Memory B cell (primary cell): Measurements from ENCODE around the gene ITLN2.
"Not testable (repeated sequence)": the region's sequence is repeated elsewhere in the genome, so short reads cannot be mapped to it uniquely, and the experiment has no call there.

Experiments
- ATAC-seq: fragments of 150-1000 bp; cut with Tn5 transposase; 2 replicates; pipeline ENCODE4 v1.10.0; 2021; ENCODE audit warnings: low read depth, mild to moderate bottlenecking, moderate library complexity
- DNase-seq, 2 donors: peaks; one replicate each; pipeline ENCODE4 v3.0.0; 2022; ENCODE audit warnings: low spot score in 2 of 2
- H3K27ac Mint-ChIP-seq: one replicate; pipeline ENCODE4 v1.8.0; 2022; ENCODE audit warnings: mild to moderate bottlenecking, moderate library complexity, mixed read lengths
- H3K27me3 Mint-ChIP-seq: one replicate; pipeline ENCODE4 v1.8.0; 2022; ENCODE audit warnings: mixed read lengths
- H3K36me3 Mint-ChIP-seq: one replicate; pipeline ENCODE4 v1.8.0; 2022; ENCODE audit warnings: mild to moderate bottlenecking, mixed read lengths
- H3K4me1 Mint-ChIP-seq: one replicate; pipeline ENCODE4 v1.8.0; 2022; ENCODE audit warnings: mixed read lengths
- H3K4me3 Mint-ChIP-seq: one replicate; pipeline ENCODE4 v1.8.0; 2022; ENCODE audit warnings: mild to moderate bottlenecking, moderate library complexity, mixed read lengths
- H3K9me3 Mint-ChIP-seq: one replicate; pipeline ENCODE4 v1.8.0; 2022; ENCODE audit warnings: mixed read lengths

The ITLN2 gene

DNA sequence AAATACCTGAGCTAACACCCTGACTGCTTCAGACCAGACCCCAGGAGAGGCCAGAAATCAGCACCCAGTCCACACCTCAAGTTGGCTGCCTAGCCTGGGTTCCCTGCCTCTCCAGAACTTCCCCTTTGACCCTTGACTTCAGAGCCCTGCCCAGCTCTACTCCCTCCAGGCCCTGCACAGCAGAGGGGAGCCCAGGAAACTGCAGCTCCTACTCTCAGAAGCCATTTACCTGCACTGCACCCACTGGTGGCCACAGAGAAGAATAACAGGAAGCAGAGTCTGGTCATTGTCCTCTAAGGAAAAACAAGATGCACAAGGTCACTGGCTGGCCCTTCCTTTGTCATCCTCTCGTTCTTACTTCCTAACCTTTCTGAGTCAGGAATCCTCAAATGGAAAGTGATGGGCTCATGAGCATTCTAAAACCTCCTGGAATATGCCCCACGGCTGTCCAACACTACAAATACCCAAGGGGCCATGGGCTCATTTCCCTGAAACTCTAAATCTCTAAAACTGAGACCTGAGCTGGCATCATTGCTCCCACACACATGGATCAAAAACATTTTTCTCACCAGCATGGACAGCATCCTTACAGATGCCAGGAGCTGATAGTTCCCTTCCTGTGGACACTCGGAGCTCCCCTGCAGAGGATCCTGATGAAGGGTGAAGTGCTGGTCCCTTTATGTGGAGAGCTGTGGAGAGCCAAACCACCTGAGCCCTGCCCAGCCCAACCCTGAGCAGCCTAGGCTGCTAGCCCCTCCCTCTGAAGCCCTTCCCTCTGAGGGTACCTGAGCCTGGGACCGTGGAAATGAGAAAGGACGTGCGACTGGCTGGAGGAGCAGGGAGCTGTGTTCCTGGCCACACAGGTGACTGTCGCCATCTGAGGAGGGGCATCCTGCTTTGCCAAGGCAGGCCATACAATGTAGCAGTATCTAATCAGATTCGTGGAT is at the start of gene ITLN2:
Gene ITLN2, minus strand, starts transcription at position 652 of the 947 bp plus-strand sequence. Its CDS starts 68 bp downstream, at position 584.
- Mint-ChIP-seq H3K4me3 (no peak within 1 kb of the TSS), H3K27me3 (no peaks in the 10 kb centered on the region), H3K36me3 (no peaks in the 10 kb centered on the region), H3K27ac (no peak within 1 kb of the TSS), H3K4me1 (peaks cover 8% of the 10 kb centered on the region), H3K9me3 (no peaks in the 10 kb centered on the region)
- ATAC-seq, result peak; percentile 61
- peak; percentile 31 to 50 for DNase-seq

DNA sequence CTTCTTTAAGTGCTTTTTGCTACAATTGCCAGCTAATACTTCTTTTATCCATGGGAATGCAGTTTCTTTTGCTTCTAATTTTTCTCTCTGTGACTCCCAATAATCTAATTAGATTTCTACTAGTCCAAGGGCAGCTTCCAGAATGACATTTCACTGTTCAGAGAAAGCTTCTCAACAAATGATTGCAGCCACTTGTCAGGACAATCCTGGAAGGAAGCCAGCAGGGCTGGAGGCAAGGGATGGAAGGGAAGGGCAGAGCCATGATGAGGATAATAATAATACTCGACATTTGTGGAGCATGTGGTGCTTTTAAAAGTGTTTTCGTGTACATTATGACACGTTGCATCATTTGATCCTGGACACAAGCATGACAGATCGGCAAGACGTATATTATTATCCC is 46.9 kb upstream of the ITLN2 start:
- no peaks in the 10 kb centered on the region for H3K9me3 Mint-ChIP-seq

DNA sequence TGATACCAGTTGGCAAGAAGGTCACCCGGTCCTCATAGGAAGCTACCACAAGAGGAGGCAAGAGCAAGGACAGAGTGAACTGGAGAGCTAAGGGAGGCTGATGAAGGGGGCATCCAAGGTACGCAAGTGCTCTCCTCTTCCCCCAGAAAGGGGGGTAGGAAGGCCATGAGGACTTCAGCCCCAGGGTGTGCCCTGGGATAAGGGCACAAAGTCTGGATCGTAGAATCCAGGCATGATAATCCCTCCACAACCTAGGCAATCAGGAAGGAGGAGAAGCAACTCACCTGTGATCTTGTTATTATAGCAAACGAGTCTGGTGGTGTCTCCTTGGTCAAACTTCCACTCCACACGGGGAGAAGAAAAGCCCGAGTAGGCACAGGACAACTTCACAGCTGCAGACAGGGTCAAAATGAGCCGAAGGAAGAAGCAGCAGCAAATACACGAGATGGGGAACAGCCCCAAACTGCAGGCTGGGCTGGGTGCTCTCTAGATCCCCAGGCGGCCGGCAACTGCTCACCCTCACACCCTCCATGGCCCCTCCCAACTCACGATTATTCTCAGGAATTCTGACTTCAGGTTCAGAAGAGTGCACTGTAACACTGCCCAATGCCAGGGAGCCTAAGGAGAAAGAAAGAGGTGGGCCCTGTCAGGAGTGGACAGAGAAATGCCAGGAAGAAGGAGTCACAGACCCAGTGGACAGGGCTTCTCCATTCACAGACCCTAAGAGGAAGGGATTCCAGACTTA is 46.3 kb upstream of the ITLN2 start:
- peaks cover 13% of the 10 kb centered on the region for H3K36me3 Mint-ChIP-seq
- no peaks in the 10 kb centered on the region for H3K27me3 Mint-ChIP-seq
- H3K4me3 Mint-ChIP-seq, result no peak overlapping the region
- ATAC-seq (no peak), DNase-seq (no peak)
- H3K4me1 Mint-ChIP-seq, result peaks cover 5% of the 10 kb centered on the region
- H3K27ac Mint-ChIP-seq, result no peak overlapping the region
- no peaks in the 10 kb centered on the region for H3K9me3 Mint-ChIP-seq

More for the DNA sequence above, 46.9 kb upstream of the ITLN2 start:
- Mint-ChIP-seq H3K4me3 (no peak overlapping the region), H3K27me3 (no peaks in the 10 kb centered on the region), H3K36me3 (peaks cover 13% of the 10 kb centered on the region), H3K27ac (no peak overlapping the region), H3K4me1 (peaks cover 7% of the 10 kb centered on the region)
- no peak for DNase-seq
- ATAC-seq, result no peak

DNA sequence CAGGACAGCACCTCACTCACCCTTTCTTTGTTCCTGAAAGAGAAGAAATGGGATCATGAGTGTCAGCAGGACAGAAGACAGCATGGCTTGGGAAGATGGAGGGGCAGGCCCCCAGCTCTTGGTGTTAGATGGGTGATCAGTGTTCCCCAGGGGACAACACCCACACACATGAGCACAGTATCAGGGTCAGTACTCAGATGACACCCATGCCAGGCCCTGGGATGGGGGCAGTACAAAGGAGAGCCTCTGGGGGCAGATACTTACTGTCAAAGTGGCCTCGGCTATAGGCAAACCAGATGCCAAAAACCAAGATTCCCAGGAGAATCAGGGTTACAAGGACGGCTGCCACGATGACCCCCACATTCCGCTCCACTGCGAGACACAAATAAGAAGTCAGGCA is 44.8 kb upstream of the ITLN2 start:
- no peak for DNase-seq
- Mint-ChIP-seq H3K36me3 (peaks cover 13% of the 10 kb centered on the region), H3K9me3 (no peaks in the 10 kb centered on the region), H3K4me1 (peaks cover 5% of the 10 kb centered on the region), H3K4me3 (no peak overlapping the region), H3K27me3 (no peaks in the 10 kb centered on the region), H3K27ac (peak overlapping the region; percentile 85)
- no peak for ATAC-seq

DNA sequence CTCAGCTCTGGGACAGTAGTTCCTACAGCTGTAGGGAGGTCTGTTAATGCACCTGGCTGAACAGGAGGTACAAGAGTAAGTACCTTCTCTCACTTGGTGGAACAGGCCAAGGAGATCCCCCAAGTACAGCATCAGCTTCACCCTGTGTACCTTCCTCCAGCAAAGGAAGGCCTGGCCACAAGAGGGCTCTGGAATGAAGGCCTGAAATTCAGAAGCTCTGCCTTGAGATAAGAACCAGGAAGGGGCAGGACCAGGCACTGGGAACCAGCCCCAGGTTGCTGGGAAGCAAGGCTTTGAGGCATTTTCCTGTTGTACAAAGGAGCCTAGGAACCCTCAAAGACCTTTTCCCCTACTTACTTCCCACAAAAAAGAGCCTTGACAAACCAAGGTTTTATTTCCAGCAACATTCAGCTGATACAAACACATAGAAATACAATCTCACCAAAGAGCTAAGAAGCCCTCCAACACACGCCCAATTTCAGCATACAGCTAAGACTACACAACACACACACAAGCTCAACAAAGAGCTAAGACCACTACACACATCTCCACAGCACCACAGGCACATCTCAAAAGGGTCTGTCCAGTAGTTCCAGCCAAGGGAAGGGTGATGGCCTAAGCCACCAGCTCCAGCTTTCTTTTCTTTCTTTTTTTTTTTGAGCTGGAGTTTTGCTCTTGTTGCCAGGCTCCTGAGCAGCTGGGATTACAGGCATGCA is 42.9 kb upstream of the ITLN2 start:
- Mint-ChIP-seq H3K36me3 (peaks cover 13% of the 10 kb centered on the region), H3K9me3 (no peaks in the 10 kb centered on the region), H3K4me3 (no peak overlapping the region), H3K4me1 (peaks cover 5% of the 10 kb centered on the region), H3K27me3 (no peaks in the 10 kb centered on the region), H3K27ac (peak overlapping the region; percentile 26)
- ATAC-seq, result peak; percentile 92
- DNase-seq, result peak; percentile 27 to 34

DNA sequence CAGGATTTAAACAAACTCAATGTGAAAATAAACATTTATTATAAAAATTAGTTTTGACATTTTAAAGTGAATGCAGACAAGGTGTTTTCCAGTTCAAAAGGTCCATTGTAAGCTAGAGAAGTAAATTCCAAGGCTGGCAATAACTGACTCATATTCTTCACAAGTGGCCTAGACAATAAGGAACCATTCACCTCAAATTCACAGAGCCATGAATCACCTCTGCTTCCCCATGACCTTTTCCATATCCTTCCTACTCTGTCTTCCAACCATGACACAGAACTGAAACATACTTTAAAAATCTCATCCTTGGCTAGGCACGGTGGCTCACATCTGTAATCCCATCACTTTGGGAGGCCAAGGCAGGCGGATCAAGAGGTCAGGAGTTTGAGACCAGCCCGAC is 41.6 kb upstream of the ITLN2 start:
- H3K9me3 Mint-ChIP-seq, result no peaks in the 10 kb centered on the region
- no peak overlapping the region for H3K4me3 Mint-ChIP-seq
- no peak for DNase-seq
- ATAC-seq, result no peak
- H3K27me3 Mint-ChIP-seq, result no peaks in the 10 kb centered on the region
- H3K27ac Mint-ChIP-seq, result peak overlapping the region; percentile 26
- H3K36me3 Mint-ChIP-seq, result peaks cover 13% of the 10 kb centered on the region
- peaks cover 5% of the 10 kb centered on the region for H3K4me1 Mint-ChIP-seq

DNA sequence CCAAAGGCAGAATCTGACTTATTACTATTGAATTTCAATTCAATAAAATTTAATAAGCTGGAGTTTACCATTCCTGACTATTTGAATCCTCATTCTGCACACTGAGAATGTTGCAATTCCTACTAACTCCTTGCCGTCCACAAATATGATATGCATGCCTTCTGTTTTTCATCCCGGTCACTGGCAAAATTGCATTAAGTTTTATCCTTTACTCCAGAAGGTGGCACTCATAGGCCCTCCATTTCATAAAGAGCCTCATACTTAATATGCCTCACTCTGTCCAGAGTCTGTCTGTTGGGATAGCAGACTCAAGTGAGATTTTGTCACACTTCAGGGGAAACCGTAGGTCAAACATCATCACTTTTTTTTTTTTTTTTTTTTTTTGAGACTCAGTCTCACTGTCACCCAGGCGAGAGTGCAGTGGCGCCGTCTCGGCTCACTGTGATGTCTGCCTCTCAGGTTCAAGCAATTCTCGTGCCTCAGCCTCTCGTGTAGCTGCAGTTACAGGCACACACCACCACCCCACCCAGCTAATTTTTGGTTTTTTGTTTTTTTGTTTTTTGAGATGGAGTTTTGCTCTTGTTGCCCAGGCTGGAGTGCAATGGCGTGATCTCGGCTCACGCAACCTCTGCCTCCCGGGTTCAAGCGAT is 39.1 kb upstream of the ITLN2 start:
- H3K27ac Mint-ChIP-seq, result no peak overlapping the region
- no peak for ATAC-seq
- no peaks in the 10 kb centered on the region for H3K27me3 Mint-ChIP-seq
- no peak overlapping the region for H3K4me3 Mint-ChIP-seq
- DNase-seq, result no peak
- no peaks in the 10 kb centered on the region for H3K9me3 Mint-ChIP-seq
- peaks cover 8% of the 10 kb centered on the region for H3K4me1 Mint-ChIP-seq
- no peaks in the 10 kb centered on the region for H3K36me3 Mint-ChIP-seq

DNA sequence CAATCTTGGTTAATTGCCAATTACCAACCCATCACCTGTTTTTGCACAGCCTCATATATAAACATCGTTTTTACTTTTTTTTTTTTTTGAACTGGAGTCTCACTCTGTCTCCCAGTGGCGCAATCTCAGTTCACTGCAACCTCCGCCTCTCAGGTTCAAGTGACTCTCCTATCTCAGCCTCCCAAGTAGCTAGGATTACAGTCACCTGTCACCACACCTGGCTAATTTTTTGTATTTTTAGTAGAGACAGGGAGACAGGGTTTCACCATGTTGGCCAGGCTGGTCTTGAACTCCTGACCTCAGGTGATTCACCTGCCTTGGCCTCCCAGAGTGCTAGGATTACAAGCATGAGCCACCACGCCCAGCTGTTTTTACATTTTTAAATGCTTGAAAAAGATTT is 37.4 kb upstream of the ITLN2 start:
- not testable (repeated sequence) for H3K4me3 Mint-ChIP-seq, ATAC-seq, H3K27ac Mint-ChIP-seq, H3K9me3 Mint-ChIP-seq, H3K4me1 Mint-ChIP-seq, H3K27me3 Mint-ChIP-seq, H3K36me3 Mint-ChIP-seq, DNase-seq

DNA sequence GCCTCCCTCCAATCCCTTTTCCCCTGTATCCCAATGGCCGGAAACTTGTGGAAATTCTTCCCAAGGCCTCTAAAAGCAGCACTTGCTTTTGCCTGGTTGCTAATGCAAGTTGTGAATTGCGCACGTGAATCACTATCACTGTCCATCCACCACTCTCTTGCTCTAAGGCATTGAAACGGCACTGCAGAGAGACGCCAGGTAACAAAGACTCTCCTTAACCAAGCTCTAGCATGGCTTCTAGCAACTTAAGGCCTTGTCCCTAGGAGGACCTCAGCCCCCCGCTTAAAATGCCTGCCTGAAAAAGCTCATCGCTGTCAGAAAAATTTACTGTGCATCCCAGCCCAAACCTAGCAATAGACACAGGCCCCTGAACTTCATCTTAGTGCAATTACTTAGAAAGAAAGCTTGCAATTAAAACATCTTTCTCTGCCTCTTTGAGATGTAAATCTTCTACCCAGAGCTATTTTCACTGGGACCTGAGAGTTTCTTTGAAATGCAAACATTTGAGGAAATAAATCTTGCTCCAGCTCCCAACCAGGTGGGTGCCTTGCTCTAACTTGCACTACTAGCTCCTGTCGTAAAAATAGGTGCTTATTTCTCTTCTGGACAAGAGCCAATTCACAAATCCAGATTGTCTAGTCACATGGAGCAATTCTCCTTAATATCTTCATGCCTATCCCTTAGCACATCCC is 32.9 kb upstream of the ITLN2 start:
- Mint-ChIP-seq H3K4me3 (no peak overlapping the region), H3K27ac (no peak overlapping the region), H3K27me3 (peaks cover 2% of the 10 kb centered on the region), H3K9me3 (no peaks in the 10 kb centered on the region), H3K36me3 (no peaks in the 10 kb centered on the region), H3K4me1 (peaks cover 3% of the 10 kb centered on the region)
- DNase-seq, result no peak
- ATAC-seq, result no peak

DNA sequence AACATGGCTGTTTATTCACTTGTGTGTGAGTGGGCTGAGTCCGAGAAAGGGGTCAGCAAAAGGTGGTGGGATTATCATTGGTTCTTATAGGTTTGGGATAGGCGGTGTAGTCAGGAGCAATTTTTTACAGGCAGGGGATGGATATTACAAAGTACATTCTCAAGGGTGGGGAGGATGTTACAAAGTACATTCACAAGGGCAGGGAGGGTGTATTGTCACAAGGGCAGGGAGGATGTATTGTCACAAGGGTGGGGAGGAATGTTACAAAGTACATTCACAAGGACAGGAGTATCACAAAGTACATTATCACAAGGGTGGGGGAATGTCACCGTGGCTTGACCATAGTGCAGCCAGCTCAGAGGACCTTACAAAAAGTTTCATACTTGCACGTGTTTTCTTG is 31.1 kb upstream of the ITLN2 start:
- Mint-ChIP-seq H3K9me3 (no peaks in the 10 kb centered on the region), H3K36me3 (peaks cover 1% of the 10 kb centered on the region), H3K4me3 (no peak overlapping the region), H3K4me1 (peaks cover 11% of the 10 kb centered on the region), H3K27ac (no peak overlapping the region), H3K27me3 (peaks cover 10% of the 10 kb centered on the region)
- ATAC-seq, result no peak
- no peak for DNase-seq

DNA sequence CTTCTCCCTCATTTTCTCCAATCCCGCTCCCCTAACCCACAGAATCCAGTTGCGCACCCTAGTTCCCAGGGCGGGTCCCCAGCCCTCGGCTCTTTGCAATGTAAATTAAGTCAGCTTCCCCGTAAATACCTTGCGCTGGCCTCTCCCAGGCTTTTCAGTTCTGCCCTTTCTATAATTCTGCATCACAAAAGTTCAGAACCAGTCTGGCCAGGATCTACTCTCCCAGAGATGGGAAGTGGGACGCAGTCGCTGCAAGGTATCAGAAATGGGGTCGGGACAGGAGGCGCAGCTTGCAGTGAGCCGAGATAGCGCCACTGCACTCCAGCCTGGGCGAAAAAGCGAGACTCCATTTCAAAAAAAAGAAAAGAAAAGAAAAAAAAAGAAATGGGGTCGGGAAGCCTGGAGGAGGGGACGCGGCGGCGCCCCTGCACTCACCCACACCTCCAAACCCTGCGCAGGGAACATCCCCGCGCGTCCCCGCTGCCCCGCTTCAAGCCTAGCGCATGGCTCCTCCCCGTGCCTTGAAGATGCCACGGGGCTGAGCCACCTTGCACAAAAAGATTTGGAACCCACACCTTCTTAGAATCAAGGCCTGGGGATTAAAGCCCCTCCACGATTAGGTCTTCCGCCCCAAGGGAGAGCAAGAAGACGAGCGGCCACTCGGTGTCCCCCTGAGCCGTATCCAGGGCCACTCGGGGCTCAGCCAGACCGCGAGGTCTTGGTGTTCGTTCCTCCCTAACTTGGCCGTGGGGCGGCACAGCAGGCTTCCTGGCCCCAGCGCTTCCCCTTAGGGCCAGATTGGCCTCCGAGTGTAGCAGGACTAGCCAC is 27.2 kb upstream of the ITLN2 start:
- H3K36me3 Mint-ChIP-seq, result peaks cover 1% of the 10 kb centered on the region
- peaks cover 8% of the 10 kb centered on the region for H3K4me1 Mint-ChIP-seq
- H3K9me3 Mint-ChIP-seq, result no peaks in the 10 kb centered on the region
- DNase-seq (peak in 1 of 2 donors; percentile 11), ATAC-seq (peak; percentile 58)
- no peak overlapping the region for H3K27ac Mint-ChIP-seq
- H3K4me3 Mint-ChIP-seq, result peak overlapping the region; percentile 71
- H3K27me3 Mint-ChIP-seq, result peaks cover 11% of the 10 kb centered on the region

DNA sequence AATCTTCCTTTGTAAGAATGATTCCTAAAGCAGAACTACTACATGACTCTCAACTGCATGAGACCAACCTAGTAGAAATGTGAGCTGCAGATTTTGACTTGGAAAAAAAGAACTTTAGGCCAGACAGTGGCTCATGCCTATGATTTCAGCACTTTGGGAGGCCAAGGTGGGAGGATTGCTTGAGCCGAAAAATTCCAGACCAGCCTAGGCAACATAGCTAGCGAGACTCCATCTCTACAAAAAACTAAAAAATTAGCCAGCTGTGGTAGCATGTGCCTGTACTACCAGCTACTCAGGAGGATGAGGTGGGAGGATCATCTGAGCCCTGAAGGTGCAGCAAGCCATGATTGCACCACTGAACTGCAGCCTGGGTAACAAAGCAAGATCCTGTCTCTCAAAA is 24.7 kb upstream of the ITLN2 start:
- Mint-ChIP-seq H3K27ac (no peak overlapping the region), H3K9me3 (no peaks in the 10 kb centered on the region), H3K4me3 (no peak overlapping the region), H3K4me1 (peaks cover 8% of the 10 kb centered on the region), H3K36me3 (peaks cover 1% of the 10 kb centered on the region), H3K27me3 (peaks cover 14% of the 10 kb centered on the region)
- DNase-seq, result no peak
- ATAC-seq, result no peak
